Stimulated activated CD4-positive, alpha-beta T cell treated with anti-CD3 and anti-CD28 coated beads, Interleukin-2, amount 100 ng/mL, for 24 hours (primary cell): ENCODE measurements around the gene GFM1.

Source experiments
- DNase-seq, 2 donors: peaks; one replicate each; pipeline ENCODE4 v3.0.0-alpha.2; 2020

GFM1 gene

GRCh38 chr3:158644345-158644908, at the start of gene GFM1:
Gene GFM1 (plus strand): TSS chr3:158644527. CDS start chr3:158644635, 108 bp downstream.
- DNase-seq = peak; percentile 85 to 90

- DNase-seq = no peak
These were observed 43.5 kb upstream of the GFM1 start for GRCh38 chr3:158600787-158601186.

- DNase-seq = no peak
These were observed 42.1 kb upstream of the GFM1 start for GRCh38 chr3:158602227-158602626.

GRCh38 chr3:158617982-158618875, 26.1 kb upstream of the GFM1 start:
- no peak for DNase-seq

GRCh38 chr3:158625881-158626280, 18.4 kb upstream of the GFM1 start:
- DNase-seq = no peak

GRCh38 chr3:158631981-158632380, 12.3 kb upstream of the GFM1 start:
- DNase-seq = no peak

GRCh38 chr3:158640646-158641045, 3.7 kb upstream of the GFM1 start:
- DNase-seq = no peak

- no peak for DNase-seq
These were observed 2.3 kb upstream of the GFM1 start for GRCh38 chr3:158642005-158642404.

GRCh38 chr3:158642474-158643210, 1.7 kb upstream of the GFM1 start:
- DNase-seq = no peak

- DNase-seq = no peak
These were observed 5.5 kb downstream of the GFM1 start for GRCh38 chr3:158649791-158650190.

GRCh38 chr3:158651192-158651591, 6.9 kb downstream of the GFM1 start:
- no peak for DNase-seq

GRCh38 chr3:158652463-158652862, 8.1 kb downstream of the GFM1 start:
- DNase-seq = no peak

GRCh38 chr3:158658889-158659288, 14.6 kb downstream of the GFM1 start:
- DNase-seq = no peak

GRCh38 chr3:158659454-158660237, 15.3 kb downstream of the GFM1 start:
- peak; percentile 43 to 54 for DNase-seq

- DNase-seq = no peak
These were observed 16.4 kb downstream of the GFM1 start for GRCh38 chr3:158660711-158661110.

- DNase-seq = no peak
These were observed 18.9 kb downstream of the GFM1 start for GRCh38 chr3:158663246-158663645.

GRCh38 chr3:158663832-158664231, 19.5 kb downstream of the GFM1 start:
- DNase-seq = no peak

- DNase-seq = no peak
These were observed 22.1 kb downstream of the GFM1 start for GRCh38 chr3:158666416-158666815.

GRCh38 chr3:158668506-158668905, 24.2 kb downstream of the GFM1 start:
- DNase-seq = no peak

- no peak for DNase-seq
These were observed 27.5 kb downstream of the GFM1 start for GRCh38 chr3:158671821-158672214.

GRCh38 chr3:158672215-158673176, 28.2 kb downstream of the GFM1 start, which contains the start of gene LXN:
Gene LXN (minus strand): TSS chr3:158672648. CDS start chr3:158672478, 170 bp downstream.
- DNase-seq = peak; percentile 76 to 81

- DNase-seq = no peak
These were observed 34.4 kb downstream of the GFM1 start for GRCh38 chr3:158678687-158679086.
